ENCODE results near the gene ANKRD66. TPM values are rescaled to one million over a fixed set of nuclear protein-coding genes. Genes with fewer than 3 reads are reported as not detected.
"Not testable (repeated sequence)": the region's sequence is repeated elsewhere in the genome, so short reads cannot be mapped to it uniquely, and the experiment has no call there.

The ANKRD66 gene
- total RNA-seq, 1 donor from 2014 or later, result not detected

DNA sequence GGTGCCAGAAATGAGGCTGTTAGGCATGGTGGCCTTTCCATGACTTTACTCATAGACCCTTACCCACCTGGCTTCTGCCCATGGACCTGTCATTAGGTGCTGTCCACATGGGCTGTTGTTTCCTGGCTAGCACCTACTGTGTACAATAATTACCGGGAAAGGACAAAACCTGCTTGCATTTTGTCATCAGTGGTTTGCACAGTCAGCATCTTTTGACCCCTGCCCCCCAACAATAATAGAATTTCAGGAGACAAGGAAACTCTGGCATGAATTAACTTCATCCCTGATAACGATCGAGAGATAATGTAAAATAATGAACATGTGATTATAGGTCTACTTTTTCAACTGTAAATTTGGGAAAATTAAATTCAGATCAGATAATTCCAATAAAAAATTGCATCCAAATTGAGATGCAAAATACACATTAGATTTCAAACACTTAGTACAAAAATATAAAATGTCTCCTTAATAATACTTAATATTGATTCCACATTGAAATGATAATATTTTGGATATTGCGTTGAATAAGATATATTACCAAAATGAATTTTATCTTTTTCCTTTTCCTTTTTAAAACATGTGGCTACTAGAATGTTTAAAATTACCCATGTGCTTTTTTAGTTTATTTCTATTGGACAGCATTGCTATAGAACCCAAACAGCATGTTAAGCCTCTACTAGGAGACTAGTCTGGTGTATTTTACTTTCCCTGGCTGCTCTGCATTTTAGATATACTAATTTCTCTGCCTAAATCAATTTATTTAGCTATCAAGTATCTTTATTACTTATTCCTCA is 12.4 kb downstream of the ANKRD66 start:
- peaks cover 7% of the 10 kb centered on the region for H3K27me3 Mint-ChIP-seq (ENCODE audit: unreplicated experiment)
- no peaks in the 10 kb centered on the region for H3K9me3 Mint-ChIP-seq (ENCODE audit: unreplicated experiment)
- TF ChIP-seq, protein P1, sequence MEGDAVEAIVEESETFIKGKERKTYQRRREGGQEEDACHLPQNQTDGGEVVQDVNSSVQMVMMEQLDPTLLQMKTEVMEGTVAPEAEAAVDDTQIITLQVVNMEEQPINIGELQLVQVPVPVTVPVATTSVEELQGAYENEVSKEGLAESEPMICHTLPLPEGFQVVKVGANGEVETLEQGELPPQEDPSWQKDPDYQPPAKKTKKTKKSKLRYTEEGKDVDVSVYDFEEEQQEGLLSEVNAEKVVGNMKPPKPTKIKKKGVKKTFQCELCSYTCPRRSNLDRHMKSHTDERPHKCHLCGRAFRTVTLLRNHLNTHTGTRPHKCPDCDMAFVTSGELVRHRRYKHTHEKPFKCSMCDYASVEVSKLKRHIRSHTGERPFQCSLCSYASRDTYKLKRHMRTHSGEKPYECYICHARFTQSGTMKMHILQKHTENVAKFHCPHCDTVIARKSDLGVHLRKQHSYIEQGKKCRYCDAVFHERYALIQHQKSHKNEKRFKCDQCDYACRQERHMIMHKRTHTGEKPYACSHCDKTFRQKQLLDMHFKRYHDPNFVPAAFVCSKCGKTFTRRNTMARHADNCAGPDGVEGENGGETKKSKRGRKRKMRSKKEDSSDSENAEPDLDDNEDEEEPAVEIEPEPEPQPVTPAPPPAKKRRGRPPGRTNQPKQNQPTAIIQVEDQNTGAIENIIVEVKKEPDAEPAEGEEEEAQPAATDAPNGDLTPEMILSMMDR (IDR thresholded peaks at IDR 0.05), result no peak
- no peak overlapping the region for H3K4me3 Mint-ChIP-seq (ENCODE audit: unreplicated experiment)
- H3K27ac Mint-ChIP-seq (ENCODE audit: unreplicated experiment), result no peak overlapping the region
- H3K36me3 Mint-ChIP-seq (ENCODE audit: unreplicated experiment), result no peaks in the 10 kb centered on the region
- H3K4me1 Mint-ChIP-seq (ENCODE audit: unreplicated experiment), result no peaks in the 10 kb centered on the region
- DNase-seq (ENCODE audit: extremely low spot score, unreplicated experiment), result no peak

DNA sequence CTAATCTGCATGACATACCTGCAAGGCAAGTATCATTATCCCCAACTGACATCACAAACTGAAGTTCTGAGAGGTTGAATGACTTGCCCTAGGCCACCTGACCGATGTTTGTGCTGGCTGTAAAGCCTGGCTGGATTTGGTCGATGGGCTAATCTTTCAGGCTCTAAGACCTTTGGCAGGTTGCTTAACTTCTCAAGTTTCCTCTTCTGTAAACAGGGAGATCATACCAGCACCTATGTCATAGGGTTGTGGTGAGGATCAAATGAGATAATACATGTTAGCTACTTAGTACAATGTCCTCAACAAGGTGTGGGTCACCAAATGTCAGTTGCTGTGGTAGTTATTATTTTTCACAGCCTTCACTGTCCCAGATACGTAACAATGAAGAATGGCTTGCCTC is 14.2 kb downstream of the ANKRD66 start:
- DNase-seq (ENCODE audit: extremely low spot score, unreplicated experiment), result no peak
- Mint-ChIP-seq H3K4me3 (ENCODE audit: unreplicated experiment) (no peak overlapping the region), H3K9me3 (ENCODE audit: unreplicated experiment) (no peaks in the 10 kb centered on the region), H3K27me3 (ENCODE audit: unreplicated experiment) (peaks cover 10% of the 10 kb centered on the region), H3K27ac (ENCODE audit: unreplicated experiment) (no peak overlapping the region), H3K36me3 (ENCODE audit: unreplicated experiment) (no peaks in the 10 kb centered on the region), H3K4me1 (ENCODE audit: unreplicated experiment) (no peaks in the 10 kb centered on the region)
- TF ChIP-seq, protein P1 (IDR thresholded peaks at IDR 0.05), result no peak

DNA sequence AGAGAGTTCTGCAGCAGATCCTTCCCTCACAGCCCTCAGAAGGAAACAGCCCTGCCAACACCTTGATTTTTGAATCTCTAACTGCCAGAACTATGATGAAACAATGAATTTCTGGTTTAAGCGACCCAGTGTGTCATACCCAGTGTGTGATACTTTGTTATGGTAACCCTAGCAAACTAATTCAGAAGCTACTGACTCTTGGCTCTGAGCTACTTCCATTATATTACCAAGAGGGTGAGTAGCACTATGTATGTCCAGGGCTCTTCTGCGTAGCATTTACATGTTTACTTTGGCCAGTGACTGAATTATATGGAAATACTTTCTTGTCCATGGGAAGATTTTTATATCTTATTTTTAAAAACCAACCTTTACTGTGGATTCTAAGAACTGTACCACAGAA is 16.7 kb downstream of the ANKRD66 start:
- Mint-ChIP-seq H3K27me3 (ENCODE audit: unreplicated experiment) (peaks cover 10% of the 10 kb centered on the region), H3K27ac (ENCODE audit: unreplicated experiment) (no peak overlapping the region), H3K36me3 (ENCODE audit: unreplicated experiment) (no peaks in the 10 kb centered on the region), H3K4me1 (ENCODE audit: unreplicated experiment) (no peaks in the 10 kb centered on the region), H3K9me3 (ENCODE audit: unreplicated experiment) (peaks cover 7% of the 10 kb centered on the region), H3K4me3 (ENCODE audit: unreplicated experiment) (no peak overlapping the region)
- DNase-seq (ENCODE audit: extremely low spot score, unreplicated experiment), result no peak
- TF ChIP-seq, protein P1 (IDR thresholded peaks at IDR 0.05), result no peak

DNA sequence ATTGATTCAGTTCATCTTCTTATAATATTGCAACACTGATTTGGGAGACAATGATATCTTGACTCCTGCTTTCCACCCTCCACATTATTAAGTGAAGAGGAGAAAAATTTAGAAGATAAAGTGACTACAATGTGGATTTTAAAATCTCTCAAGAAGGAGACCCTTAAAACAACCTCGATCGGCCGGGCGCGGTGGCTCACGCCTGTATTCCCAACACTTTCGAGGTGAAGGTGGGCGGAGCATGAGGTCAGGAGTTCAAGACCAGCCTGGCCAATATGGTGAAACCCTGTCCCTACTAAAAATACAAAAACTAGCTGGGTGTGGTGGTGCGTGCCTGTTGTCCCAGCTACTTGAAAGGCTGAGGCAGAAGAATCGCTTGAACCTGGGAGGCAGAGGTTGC is 17.5 kb downstream of the ANKRD66 start:
- not testable (repeated sequence) for DNase-seq (ENCODE audit: extremely low spot score, unreplicated experiment); H3K27ac Mint-ChIP-seq (ENCODE audit: unreplicated experiment); H3K4me3 Mint-ChIP-seq (ENCODE audit: unreplicated experiment); H3K4me1 Mint-ChIP-seq (ENCODE audit: unreplicated experiment); H3K36me3 Mint-ChIP-seq (ENCODE audit: unreplicated experiment); H3K9me3 Mint-ChIP-seq (ENCODE audit: unreplicated experiment)
- H3K27me3 Mint-ChIP-seq (ENCODE audit: unreplicated experiment), result peaks cover 12% of the 10 kb centered on the region

DNA sequence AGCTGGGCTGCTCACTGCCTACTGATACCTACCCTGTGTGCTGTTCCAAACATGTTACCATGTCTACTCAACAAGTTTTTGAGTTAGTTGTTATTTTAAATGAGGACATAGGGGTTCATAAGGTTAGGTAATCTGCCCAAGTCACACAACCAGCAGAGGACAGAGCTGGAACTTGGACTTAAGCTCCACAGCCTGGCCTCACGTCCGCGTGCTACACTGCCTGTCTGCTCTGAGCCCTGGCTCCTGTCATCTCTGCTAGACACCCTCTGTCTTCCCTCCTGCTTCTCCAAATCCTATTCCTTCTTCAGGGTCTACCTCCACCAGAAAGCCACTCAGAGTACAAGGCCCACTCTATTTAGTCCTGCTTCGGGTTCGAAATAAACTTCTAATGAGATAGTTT is 18.2 kb downstream of the ANKRD66 start:
- Mint-ChIP-seq H3K27me3 (ENCODE audit: unreplicated experiment) (peaks cover 9% of the 10 kb centered on the region), H3K4me3 (ENCODE audit: unreplicated experiment) (no peak overlapping the region), H3K27ac (ENCODE audit: unreplicated experiment) (no peak overlapping the region), H3K9me3 (ENCODE audit: unreplicated experiment) (peaks cover 7% of the 10 kb centered on the region), H3K4me1 (ENCODE audit: unreplicated experiment) (no peaks in the 10 kb centered on the region), H3K36me3 (ENCODE audit: unreplicated experiment) (no peaks in the 10 kb centered on the region)
- TF ChIP-seq, protein P1 (IDR thresholded peaks at IDR 0.05), result no peak
- no peak for DNase-seq (ENCODE audit: extremely low spot score, unreplicated experiment)
